HCT116 (cell line): ENCODE results near the gene PCNX1. TPM values are rescaled to one million over a fixed set of nuclear protein-coding genes. Genes with fewer than 3 reads are reported as not detected.

Source experiments
- ATAC-seq: fragments of 200-7000 bp; cut with Tn5 transposase; 2 replicates; pipeline ENCODE4 v1.9.1; 2020; ENCODE audit warnings: mild to moderate bottlenecking, moderate library complexity
- BruUV-seq: library from RNA; stranded (reverse); fragments of 400-500 nt; replicated peaks from 2 replicates; lab custom pipeline; 2021; lab: Mats Ljungman, UMichigan
- CTCF ChIA-PET: fragments of 300-600 bp; sonication (Branson Sonifier 250); formaldehyde crosslinking; loops from one replicate; lab custom pipeline; 2021; ENCODE audit warnings: antibody characterized with exemption; lab: Charles Lee
- POLR2A ChIA-PET: fragments of 300-600, 350-600 bp; sonication (Branson Sonifier 250); formaldehyde crosslinking; loops from one replicate; lab custom pipeline; 2021; ENCODE audit warnings: antibody characterized with exemption; lab: Charles Lee
- RAD21 ChIA-PET, 2 experiments: fragments of 300-600 bp; sonication (Branson Sonifier 250); formaldehyde crosslinking; loops; one replicate each; lab custom pipeline; 2023; ENCODE audit warnings: low total read pairs in 2 of 2; ENCODE audit not compliant: uncharacterized antibody in 2 of 2, unreplicated experiment in 2 of 2, low non-redundant PET in 1 of 2; lab: Charles Lee
- DNase-seq: peaks from one replicate; pipeline ENCODE4 v3.0.0-alpha.2; 2010; ENCODE audit warnings: low read depth, low spot score
- H2AFZ ChIP-seq: fragments of 200-600 bp; shearing (Covaris generic), sonication (generic); 2 replicates; pipeline ENCODE4 v1.6.1; 2017; ENCODE audit warnings: low read depth, mixed run types, mixed read lengths, antibody characterized with exemption, low read length; ENCODE audit not compliant: poor library complexity, severe bottlenecking
- H3K27ac ChIP-seq: 2 replicates; pipeline ENCODE4 v1.5.1; 2012; ENCODE audit warnings: low read depth, low read length
- H3K27me3 ChIP-seq: fragments of 200-600 bp; sonication (generic); 2 replicates; pipeline ENCODE4 v1.6.1; 2016; ENCODE audit warnings: mixed run types, low read length, mixed read lengths; ENCODE audit not compliant: insufficient read depth
- H3K36me3 ChIP-seq, 2 experiments: fragments of 200-500 bp in 1 of 2; fragments of 200-600 bp in 1 of 2; sonication (Bioruptor generic) in 1 of 2; sonication (generic) in 1 of 2; 2 replicates each; pipeline versions ENCODE4 v1.5.1 to v1.6.1; 2014 to 2016; ENCODE audit warnings: low read length in 2 of 2, inconsistent platforms in 1 of 2, mixed read lengths in 1 of 2, mixed run types in 1 of 2; ENCODE audit not compliant: insufficient read depth in 2 of 2, control insufficient read depth in 1 of 2
- H3K4me1 ChIP-seq, 2 experiments: fragments of 200-600 bp in 1 of 2; sonication (generic) in 1 of 2; 2 replicates each; pipeline versions ENCODE4 v1.5.1 to v1.6.1; 2012 to 2017; ENCODE audit warnings: low read length in 2 of 2, inconsistent platforms in 1 of 2, mild to moderate bottlenecking in 1 of 2, mixed read lengths in 1 of 2, mixed run types in 1 of 2, moderate library complexity in 1 of 2; ENCODE audit not compliant: insufficient read depth in 2 of 2, control insufficient read depth in 1 of 2
- H3K4me2 ChIP-seq: fragments of 200-600 bp; sonication (generic); 2 replicates; pipeline ENCODE4 v1.6.1; 2017; ENCODE audit warnings: mixed run types, low read length, mixed read lengths
- H3K4me3 ChIP-seq, 2 experiments: fragments of 200-600 bp in 1 of 2; sonication (generic) in 1 of 2; replicated peaks in 1 of 2; 2 replicates each; pipeline ENCODE4 v1.5.1; 2011 to 2016; ENCODE audit warnings: low read length in 2 of 2, control low read depth in 1 of 2, low read depth in 1 of 2, mild to moderate bottlenecking in 1 of 2, mixed read lengths in 1 of 2, mixed run types in 1 of 2
- H3K79me2 ChIP-seq: fragments of 200-600 bp; sonication (generic); 2 replicates; pipeline ENCODE4 v1.6.1; 2017; ENCODE audit warnings: mild to moderate bottlenecking, mixed run types, low read length, moderate library complexity, mixed read lengths; ENCODE audit not compliant: insufficient read depth
- H3K9ac ChIP-seq: fragments of 200-600 bp; sonication (generic); 2 replicates; pipeline ENCODE4 v1.6.1; 2016; ENCODE audit warnings: low read length, mixed read lengths
- H3K9me2 ChIP-seq: fragments of 200-600 bp; sonication (generic), shearing (Covaris generic); 2 replicates; pipeline ENCODE4 v1.6.1; 2017; ENCODE audit warnings: mixed run types, mild to moderate bottlenecking, moderate library complexity; ENCODE audit not compliant: insufficient read depth
- H3K9me3 ChIP-seq, 2 experiments: fragments of 200-500 bp in 1 of 2; fragments of 200-600 bp in 1 of 2; sonication (Bioruptor generic) in 1 of 2; sonication (generic) in 1 of 2; 2 replicates each; pipeline ENCODE4 v1.6.1; 2014 to 2017; ENCODE audit warnings: low read length in 2 of 2, mixed read lengths in 2 of 2, inconsistent platforms in 1 of 2, low read depth in 1 of 2, mild to moderate bottlenecking in 1 of 2, mixed run types in 1 of 2, moderate library complexity in 1 of 2; ENCODE audit not compliant: control insufficient read depth in 1 of 2, insufficient read depth in 1 of 2
- H4K20me1 ChIP-seq: fragments of 200-600 bp; sonication (generic), shearing (Covaris generic); 2 replicates; pipeline ENCODE4 v1.6.1; 2017; ENCODE audit warnings: mixed run types, mild to moderate bottlenecking, moderate library complexity; ENCODE audit not compliant: insufficient read depth
- ATF3 ChIP-seq: IDR thresholded peaks from 2 replicates; pipeline ENCODE4 v1.6.1; 2012
- CBX3 ChIP-seq: IDR thresholded peaks from 2 replicates; pipeline ENCODE4 v1.6.1; 2012; ENCODE audit warnings: low read depth
- EGR1 ChIP-seq: IDR thresholded peaks from 2 replicates; pipeline ENCODE4 v1.6.1; 2012; ENCODE audit warnings: low read depth
- ELF1 ChIP-seq: IDR thresholded peaks from 2 replicates; pipeline ENCODE4 v1.6.1; 2012; ENCODE audit warnings: low read depth, borderline replicate concordance
- POLR2A ChIP-seq: IDR thresholded peaks from 2 replicates; pipeline ENCODE4 v1.7.0; 2011; ENCODE audit warnings: borderline replicate concordance; ENCODE audit not compliant: insufficient read depth, insufficient read length; ENCODE audit errors: extremely low read depth
- RAD21 ChIP-seq: IDR thresholded peaks from 2 replicates; pipeline ENCODE4 v1.6.1; 2012; ENCODE audit warnings: low read depth, mild to moderate bottlenecking
- ZFX ChIP-seq: fragments of 450-650 bp; IDR thresholded peaks from 2 replicates; pipeline ENCODE4 v1.6.1; 2017
- intact Hi-C: fragments of 100-400 bp; cut with micrococcal nuclease; formaldehyde crosslinking; loops from 2 replicates; pipeline ENCODE4 v1.10.0; 2022
- total RNA-seq: library from RNA; stranded (reverse); gene quantifications from one replicate; pipeline ENCODE4 v1.2.1, GENCODE V29; 2021; ENCODE audit not compliant: unreplicated experiment

Gene PCNX1
- total RNA-seq, 1 experiment from 2014 or later: 52.2 TPM

GRCh38 chr14:71115821-71116567 lies 208.7 kb downstream of the PCNX1 start:
- H3K36me3 ChIP-seq: peaks cover 0 to 2% of the 10 kb centered on the region in 2 experiments; a peak in 1 of 4 replicates
- H3K79me2 ChIP-seq: no peaks in the 10 kb centered on the region
- POLR2A ChIA-PET: no interaction called here
- intact Hi-C loops: no loop called here
- H3K4me1 ChIP-seq: peaks cover 0 to 12% of the 10 kb centered on the region in 2 experiments; a peak in 2 of 4 replicates
- H3K9me3 ChIP-seq: no peaks in the 10 kb centered on the region
- H3K4me3 ChIP-seq: no peak overlapping the region
- no peaks in the 10 kb centered on the region for H3K27me3 ChIP-seq
- no TSS peak for BruUV-seq
- no peaks in the 10 kb centered on the region for H4K20me1 ChIP-seq
- H3K9ac ChIP-seq: no peak overlapping the region
- H3K9me2 ChIP-seq: no peaks in the 10 kb centered on the region
- H3K27ac ChIP-seq: no peak overlapping the region
- H2AFZ ChIP-seq: no peak overlapping the region
- TF ChIP-seq EGR1 (no peak), ELF1 (no peak), ATF3 (no peak)
- ATAC-seq (no peak), DNase-seq (no peak)
- CTCF ChIA-PET: interaction anchor here (1.8 kb wide), 1 partner anchor 11 kb away, joined by 10 read pairs; no protein-coding TSS in a partner anchor
- RAD21 ChIA-PET: no interaction called here
- no peak overlapping the region for H3K4me2 ChIP-seq

GRCh38 chr14:71116568-71117122 lies 209.4 kb downstream of the PCNX1 start:
- H3K27ac ChIP-seq: no peak overlapping the region
- no peaks in the 10 kb centered on the region for H4K20me1 ChIP-seq
- ChIA-PET POLR2A (no interaction called here), RAD21 (no interaction called here), CTCF (no interaction called here)
- DNase-seq (no peak), ATAC-seq (no peak)
- no peaks in the 10 kb centered on the region for H3K36me3 ChIP-seq
- no peaks in the 10 kb centered on the region for H3K9me2 ChIP-seq
- H3K4me3 ChIP-seq: no peak overlapping the region
- H3K4me2 ChIP-seq: no peak overlapping the region
- TF ChIP-seq RAD21: no peak
- TF ChIP-seq CBX3: no peak
- TF ChIP-seq POLR2A: no peak
- TF ChIP-seq ZFX: no peak
- no peaks in the 10 kb centered on the region for H3K27me3 ChIP-seq
- no peak overlapping the region for H2AFZ ChIP-seq
- H3K79me2 ChIP-seq: no peaks in the 10 kb centered on the region
- intact Hi-C loops: no loop called here
- no peak overlapping the region for H3K9ac ChIP-seq
- H3K4me1 ChIP-seq: peaks cover 0 to 12% of the 10 kb centered on the region in 2 experiments; a peak in 2 of 4 replicates
- no peaks in the 10 kb centered on the region for H3K9me3 ChIP-seq
- BruUV-seq: no TSS peak
